Measurements from ENCODE around the gene RASAL2. TPM values are rescaled to one million over a fixed set of nuclear protein-coding genes. Genes with fewer than 3 reads are reported as not detected.

RASAL2 gene
- total and polyA plus RNA-seq, 2 of the 4 experiments (the other 2 are of a cell fraction), result 13.1 to 20.6 TPM

- ChIA-PET POLR2A (ENCODE audit: unreplicated experiment) (no interaction called here), CTCF (interaction anchor here (0.6 kb wide), 1 partner anchor 740 kb away, joined by 3 read pairs; no protein-coding TSS in a partner anchor)
- Histone ChIP-seq H3K79me1 (ENCODE audit: low read depth in 1 of 2, low read length in 2 of 2) (peaks cover 7 to 18% of the 10 kb centered on the region in 2 experiments; a peak in 3 of 4 replicates), H2AFZ (replicated peaks; ENCODE audit: low read length, poor library complexity) (no peak overlapping the region), H3K23ac (ENCODE audit: low read depth, low read length) (no peak overlapping the region), H3K27ac (ENCODE audit: insufficient read depth, low read length) (no peak overlapping the region), H3K9me3 (ENCODE audit: control insufficient read depth, insufficient read depth, low read length) (no peaks in the 10 kb centered on the region), H3K9ac (ENCODE audit: low read depth, low read length) (no peak overlapping the region), H3K4ac (ENCODE audit: low read depth, low read length) (no peak overlapping the region), H3K4me3 (ENCODE audit: insufficient read depth, low read depth, low read length) (no peak overlapping the region), H3K4me2 (ENCODE audit: low read depth, low read length) (no peak overlapping the region), H3K56ac (ENCODE audit: extremely low read depth, insufficient read depth, low read length) (no peak overlapping the region), H2BK5ac (ENCODE audit: low read depth, low read length, poor library complexity, severe bottlenecking) (no peak overlapping the region), H2BK20ac (ENCODE audit: low read depth, low read length) (no peak overlapping the region), H3K36me3 (ENCODE audit: control insufficient read depth, insufficient read depth, low read length) (no peaks in the 10 kb centered on the region), H3K14ac (replicated peaks; ENCODE audit: low read depth, low read length) (no peak overlapping the region), H4K8ac (ENCODE audit: low read depth in 2 of 2, low read length in 2 of 2) (no peak overlapping the region), H2AK5ac (ENCODE audit: low read depth, low read length) (no peak overlapping the region), H4K20me1 (ENCODE audit: insufficient read depth, low read length) (no peaks in the 10 kb centered on the region), H4K5ac (ENCODE audit: low read depth, low read length) (no peak overlapping the region), H2BK120ac (ENCODE audit: low read depth, low read length) (no peak overlapping the region), H4K91ac (ENCODE audit: insufficient read depth, low read depth, low read length) (no peak overlapping the region), H3K27me3 (ENCODE audit: control insufficient read depth, insufficient read depth, low read length) (no peaks in the 10 kb centered on the region), H2AK9ac (replicated peaks; ENCODE audit: low read depth, low read length, poor library complexity) (no peak overlapping the region), H3K4me1 (ENCODE audit: control insufficient read depth, insufficient read depth, low read length) (peaks cover 7% of the 10 kb centered on the region; the same call in 1 of the 2 replicates), H3K9me1 (ENCODE audit: insufficient read depth, low read length) (peaks cover 6% of the 10 kb centered on the region; the same call in 1 of the 2 replicates), H3K18ac (ENCODE audit: low read depth, low read length) (no peak overlapping the region), H2BK15ac (ENCODE audit: low read depth, low read length) (no peak overlapping the region)
- 100% methylated on average over 2 of the region's 2 CpGs; no CpG with 5 or more reads in 1 of the 2 experiments for WGBS, 2 experiments (ENCODE audit: extremely low coverage in 2 of 2, insufficient read length in 1 of 2)
- intact Hi-C loops (cut with micrococcal nuclease), result loop anchor here (5.0 kb wide), 1 partner anchor 36 kb away; no protein-coding TSS in a partner anchor
- DNase-seq (no peak), ATAC-seq (ENCODE audit: low read depth) (no peak)
- dilution Hi-C loops (cut with HindIII; ENCODE audit: low sequenced_read_pairs, unreplicated experiment), result no loop called here
- no TSS peak for BruUV-seq (replicated peaks)
- in situ Hi-C loops (cut with MboI; ENCODE audit: low sequenced_read_pairs), result no loop called here
- TF ChIP-seq MXI1 (IDR thresholded peaks at IDR 0.05; ENCODE audit: borderline replicate concordance, low read depth, low read length), result no peak
- no peak for TF ChIP-seq RFX5 (IDR thresholded peaks at IDR 0.05; ENCODE audit: low read depth, low read length)
- no peak for TF ChIP-seq CHD1 (IDR thresholded peaks at IDR 0.05; ENCODE audit: low read depth, low read length)
- TF ChIP-seq BHLHE40 (IDR thresholded peaks at IDR 0.05; ENCODE audit: low read depth, low read length), result no peak
- TF ChIP-seq USF2 (IDR thresholded peaks at IDR 0.05; ENCODE audit: low read depth, low read length), result no peak
- no peak for TF ChIP-seq FOS (IDR thresholded peaks at IDR 0.05; ENCODE audit: low read depth, low read length)
- TF ChIP-seq ELK1 (IDR thresholded peaks at IDR 0.05; ENCODE audit: borderline replicate concordance, low read depth, low read length), result no peak
- no peak for TF ChIP-seq CEBPB (IDR thresholded peaks at IDR 0.05; ENCODE audit: low read depth, low read length)
- TF ChIP-seq SMC3 (IDR thresholded peaks at IDR 0.05; ENCODE audit: low read depth, low read length), result no peak
- no peak for TF ChIP-seq RCOR1 (IDR thresholded peaks at IDR 0.05; ENCODE audit: insufficient replicate concordance, low read length)
- no peak for TF ChIP-seq RAD21 (IDR thresholded peaks at IDR 0.05; ENCODE audit: low read length)
Observed at GRCh38 chr1:178376008-178376407, 282.1 kb downstream of the RASAL2 start.
